ENCODE results near the gene ADAMTS5.

Gene ADAMTS5

GRCh38 chr21:26941421-26941820 lies 25.5 kb downstream of the ADAMTS5 start:
- Histone ChIP-seq H3K79me1 (ENCODE audit: low read length) (no peaks in the 10 kb centered on the region), H4K8ac (ENCODE audit: low read depth, low read length) (no peak overlapping the region), H3K14ac (ENCODE audit: low read length) (no peak overlapping the region), H2BK12ac (ENCODE audit: low read length) (no peak overlapping the region), H3K79me2 (ENCODE audit: control insufficient read depth, insufficient read depth, low read length, poor library complexity) (no peaks in the 10 kb centered on the region), H3K9ac (ENCODE audit: low read length) (no peak overlapping the region), H3K36me3 (ENCODE audit: control insufficient read depth in 1 of 2, insufficient read depth in 2 of 2, low read length in 2 of 2) (no peaks in the 10 kb centered on the region), H3K9me3 (ENCODE audit: insufficient read depth, low read depth, low read length) (no peaks in the 10 kb centered on the region), H2BK5ac (ENCODE audit: low read depth, low read length, poor library complexity) (no peak overlapping the region), H3K27me3 (ENCODE audit: insufficient read depth, low read length) (no peaks in the 10 kb centered on the region), H3K27ac (ENCODE audit: low read depth, low read length) (no peak overlapping the region), H2AK5ac (ENCODE audit: low read length) (no peak overlapping the region), H3K23ac (ENCODE audit: low read length) (no peak overlapping the region), H3K4me3 (ENCODE audit: low read depth, low read length) (no peak overlapping the region), H3K4me1 (ENCODE audit: control insufficient read depth in 1 of 2, insufficient read depth in 2 of 2, low read length in 2 of 2) (no peaks in the 10 kb centered on the region), H2BK120ac (ENCODE audit: insufficient read depth, low read length, poor library complexity) (no peak overlapping the region), H4K12ac (ENCODE audit: low read depth, low read length) (no peak overlapping the region), H3K4ac (ENCODE audit: low read depth, low read length) (no peak overlapping the region), H2AFZ (ENCODE audit: insufficient read depth, low read length, poor library complexity) (no peak overlapping the region), H3K18ac (ENCODE audit: low read length) (no peak overlapping the region), H4K91ac (ENCODE audit: low read depth, low read length) (no peak overlapping the region), H3K4me2 (ENCODE audit: low read length) (no peak overlapping the region)
- DNase-seq = no peak
- no CpG with 5 or more reads among the region's 1 CpG for WGBS (ENCODE audit: extremely low coverage, insufficient coverage, insufficient read length)

GRCh38 chr21:26939601-26940111 lies 27.2 kb downstream of the ADAMTS5 start:
- Histone ChIP-seq H3K4me3 (ENCODE audit: low read depth, low read length) (no peak overlapping the region), H2AK5ac (ENCODE audit: low read length) (no peak overlapping the region), H3K18ac (ENCODE audit: low read length) (no peak overlapping the region), H3K9ac (ENCODE audit: low read length) (no peak overlapping the region), H4K12ac (ENCODE audit: low read depth, low read length) (no peak overlapping the region), H3K4me2 (ENCODE audit: low read length) (no peak overlapping the region), H3K9me3 (ENCODE audit: insufficient read depth, low read depth, low read length) (no peaks in the 10 kb centered on the region), H3K14ac (ENCODE audit: low read length) (no peak overlapping the region), H2BK120ac (ENCODE audit: insufficient read depth, low read length, poor library complexity) (no peak overlapping the region), H3K27ac (ENCODE audit: low read depth, low read length) (no peak overlapping the region), H4K8ac (ENCODE audit: low read depth, low read length) (no peak overlapping the region), H3K23ac (ENCODE audit: low read length) (no peak overlapping the region), H3K36me3 (ENCODE audit: control insufficient read depth in 1 of 2, insufficient read depth in 2 of 2, low read length in 2 of 2) (no peaks in the 10 kb centered on the region), H3K79me2 (ENCODE audit: control insufficient read depth, insufficient read depth, low read length, poor library complexity) (no peaks in the 10 kb centered on the region), H2BK5ac (ENCODE audit: low read depth, low read length, poor library complexity) (no peak overlapping the region), H3K27me3 (ENCODE audit: insufficient read depth, low read length) (no peaks in the 10 kb centered on the region), H2AFZ (ENCODE audit: insufficient read depth, low read length, poor library complexity) (no peak overlapping the region), H3K4ac (ENCODE audit: low read depth, low read length) (no peak overlapping the region), H2BK12ac (ENCODE audit: low read length) (no peak overlapping the region), H4K91ac (ENCODE audit: low read depth, low read length) (no peak overlapping the region), H3K4me1 (ENCODE audit: control insufficient read depth in 1 of 2, insufficient read depth in 2 of 2, low read length in 2 of 2) (no peaks in the 10 kb centered on the region), H3K79me1 (ENCODE audit: low read length) (no peaks in the 10 kb centered on the region)
- no peak for DNase-seq
- WGBS (ENCODE audit: extremely low coverage, insufficient coverage, insufficient read length) = no CpG with 5 or more reads among the region's 2 CpGs

- no peaks in the 10 kb centered on the region for H3K9me3 ChIP-seq (ENCODE audit: insufficient read depth, low read depth, low read length)
- H3K23ac ChIP-seq (ENCODE audit: low read length) = no peak overlapping the region
- H3K4me1 ChIP-seq (ENCODE audit: control insufficient read depth in 1 of 2, insufficient read depth in 2 of 2, low read length in 2 of 2) = no peaks in the 10 kb centered on the region
- no peak overlapping the region for H2BK12ac ChIP-seq (ENCODE audit: low read length)
- no peak overlapping the region for H3K4me3 ChIP-seq (ENCODE audit: low read depth, low read length)
- no peak overlapping the region for H3K27ac ChIP-seq (ENCODE audit: low read depth, low read length)
- no peak overlapping the region for H2AK5ac ChIP-seq (ENCODE audit: low read length)
- no peaks in the 10 kb centered on the region for H3K27me3 ChIP-seq (ENCODE audit: insufficient read depth, low read length)
- no peak overlapping the region for H3K18ac ChIP-seq (ENCODE audit: low read length)
- no peak overlapping the region for H2BK120ac ChIP-seq (ENCODE audit: insufficient read depth, low read length, poor library complexity)
- H4K91ac ChIP-seq (ENCODE audit: low read depth, low read length) = no peak overlapping the region
- H4K12ac ChIP-seq (ENCODE audit: low read depth, low read length) = no peak overlapping the region
- no peak overlapping the region for H3K4ac ChIP-seq (ENCODE audit: low read depth, low read length)
- H3K14ac ChIP-seq (ENCODE audit: low read length) = no peak overlapping the region
- no peaks in the 10 kb centered on the region for H3K79me1 ChIP-seq (ENCODE audit: low read length)
- H3K9ac ChIP-seq (ENCODE audit: low read length) = no peak overlapping the region
- no peak overlapping the region for H3K4me2 ChIP-seq (ENCODE audit: low read length)
- H3K36me3 ChIP-seq (ENCODE audit: control insufficient read depth in 1 of 2, insufficient read depth in 2 of 2, low read length in 2 of 2) = no peaks in the 10 kb centered on the region
- WGBS (ENCODE audit: extremely low coverage, insufficient coverage, insufficient read length) = no CpG with 5 or more reads among the region's 5 CpGs
- H2AFZ ChIP-seq (ENCODE audit: insufficient read depth, low read length, poor library complexity) = no peak overlapping the region
- no peak overlapping the region for H4K8ac ChIP-seq (ENCODE audit: low read depth, low read length)
- DNase-seq = no peak
- no peak overlapping the region for H2BK5ac ChIP-seq (ENCODE audit: low read depth, low read length, poor library complexity)
- H3K79me2 ChIP-seq (ENCODE audit: control insufficient read depth, insufficient read depth, low read length, poor library complexity) = no peaks in the 10 kb centered on the region
Observed at GRCh38 chr21:26936641-26937040, 30.2 kb downstream of the ADAMTS5 start.

GRCh38 chr21:26935977-26936376 lies 30.9 kb downstream of the ADAMTS5 start:
- Histone ChIP-seq H3K27me3 (ENCODE audit: insufficient read depth, low read length) (no peaks in the 10 kb centered on the region), H3K23ac (ENCODE audit: low read length) (no peak overlapping the region), H4K91ac (ENCODE audit: low read depth, low read length) (no peak overlapping the region), H3K4ac (ENCODE audit: low read depth, low read length) (no peak overlapping the region), H3K4me1 (ENCODE audit: control insufficient read depth in 1 of 2, insufficient read depth in 2 of 2, low read length in 2 of 2) (no peaks in the 10 kb centered on the region), H3K79me2 (ENCODE audit: control insufficient read depth, insufficient read depth, low read length, poor library complexity) (no peaks in the 10 kb centered on the region), H3K36me3 (ENCODE audit: control insufficient read depth in 1 of 2, insufficient read depth in 2 of 2, low read length in 2 of 2) (no peaks in the 10 kb centered on the region), H2AK5ac (ENCODE audit: low read length) (no peak overlapping the region), H3K14ac (ENCODE audit: low read length) (no peak overlapping the region), H3K4me3 (ENCODE audit: low read depth, low read length) (no peak overlapping the region), H3K4me2 (ENCODE audit: low read length) (no peak overlapping the region), H2BK5ac (ENCODE audit: low read depth, low read length, poor library complexity) (no peak overlapping the region), H3K79me1 (ENCODE audit: low read length) (no peaks in the 10 kb centered on the region), H3K9me3 (ENCODE audit: insufficient read depth, low read depth, low read length) (no peaks in the 10 kb centered on the region), H2BK120ac (ENCODE audit: insufficient read depth, low read length, poor library complexity) (no peak overlapping the region), H3K27ac (ENCODE audit: low read depth, low read length) (no peak overlapping the region), H4K12ac (ENCODE audit: low read depth, low read length) (no peak overlapping the region), H2AFZ (ENCODE audit: insufficient read depth, low read length, poor library complexity) (no peak overlapping the region), H3K18ac (ENCODE audit: low read length) (no peak overlapping the region), H3K9ac (ENCODE audit: low read length) (no peak overlapping the region), H2BK12ac (ENCODE audit: low read length) (no peak overlapping the region), H4K8ac (ENCODE audit: low read depth, low read length) (no peak overlapping the region)
- no peak for DNase-seq

All from trophoblast cell (in vitro differentiated cells and primary cell).